ENCODE measurements around the gene MED13L. TPM values are rescaled to one million over a fixed set of nuclear protein-coding genes. Genes with fewer than 3 reads are reported as not detected.

The MED13L gene
- total RNA-seq, 1 experiment from 2014 or later, result 80.5 TPM

GRCh38 chr12:116288735-116289134 lies 11.2 kb upstream of the MED13L start (continued):
- TF ChIP-seq GTF2I (CRISPR knock-in tag; conservative IDR thresholded peaks at IDR 0.05), result no peak
- TF ChIP-seq JAZF1 (CRISPR knock-in tag; IDR thresholded peaks at IDR 0.05), result no peak

GRCh38 chr12:116287842-116288301 lies 10.4 kb upstream of the MED13L start:
- peaks cover 15% of the 10 kb centered on the region for H3K4me1 Mint-ChIP-seq
- DNase-seq (ENCODE audit: low spot score) (no peak), ATAC-seq (no peak)
- no peaks in the 10 kb centered on the region for H3K9me3 Mint-ChIP-seq
- H3K27me3 Mint-ChIP-seq (ENCODE audit: low read depth), result no peaks in the 10 kb centered on the region
- TF ChIP-seq ZNF121 (CRISPR knock-in tag; IDR thresholded peaks at IDR 0.05), result no peak
- no peak for TF ChIP-seq NFYB (CRISPR knock-in tag; conservative IDR thresholded peaks at IDR 0.05; ENCODE audit: low read depth)
- TF ChIP-seq PREB (CRISPR knock-in tag; IDR thresholded peaks at IDR 0.05; ENCODE audit: borderline replicate concordance), result no peak
- TF ChIP-seq FOXP1 (CRISPR knock-in tag; IDR thresholded peaks at IDR 0.05; ENCODE audit: borderline replicate concordance), result no peak
- no peak for TF ChIP-seq TEAD4 (CRISPR knock-in tag; IDR thresholded peaks at IDR 0.05)
- no peak for TF ChIP-seq ZBTB21 (CRISPR knock-in tag; IDR thresholded peaks at IDR 0.05; ENCODE audit: borderline replicate concordance)
- no peak for TF ChIP-seq ARID4B (CRISPR knock-in tag; IDR thresholded peaks at IDR 0.05; ENCODE audit: borderline replicate concordance)
- H3K4me3 Mint-ChIP-seq, result no peak overlapping the region
- ChIA-PET POLR2A (no interaction called here), CTCF (interaction anchor here (0.6 kb wide), 1 partner anchor 17 kb away, joined by 3 read pairs; no protein-coding TSS in a partner anchor)
- no peaks in the 10 kb centered on the region for H3K36me3 Mint-ChIP-seq
- no peak overlapping the region for H3K27ac Mint-ChIP-seq

GRCh38 chr12:116284396-116284795 lies 6.9 kb upstream of the MED13L start:
- H3K9me3 Mint-ChIP-seq, result no peaks in the 10 kb centered on the region
- CTCF ChIA-PET, result interaction anchor here (0.7 kb wide), 1 partner anchor 40 kb away, joined by 3 read pairs; no protein-coding TSS in a partner anchor

More at GRCh38 chr12:116284396-116284795, 6.9 kb upstream of the MED13L start:
- Mint-ChIP-seq H3K4me3 (no peak overlapping the region), H3K27me3 (ENCODE audit: low read depth) (no peaks in the 10 kb centered on the region), H3K27ac (peak overlapping the region; percentile 4; the same call in 1 of the 2 replicates), H3K36me3 (no peaks in the 10 kb centered on the region), H3K4me1 (peaks cover 37% of the 10 kb centered on the region)
- TF ChIP-seq AR (CRISPR knock-in tag; IDR thresholded peaks at IDR 0.05), result no peak
- TF ChIP-seq ATF1 (CRISPR knock-in tag; IDR thresholded peaks at IDR 0.05), result no peak
- no peak for TF ChIP-seq STAT6 (CRISPR knock-in tag; conservative IDR thresholded peaks at IDR 0.05; ENCODE audit: low read depth)
- no peak for TF ChIP-seq KAT7 (CRISPR knock-in tag; IDR thresholded peaks at IDR 0.05; ENCODE audit: borderline replicate concordance)
- TF ChIP-seq CTCF (IDR thresholded peaks at IDR 0.05), result no peak
- no peak for TF ChIP-seq E2F5 (CRISPR knock-in tag; IDR thresholded peaks at IDR 0.05)
- no peak for DNase-seq (ENCODE audit: low spot score)
- POLR2A ChIA-PET, result no interaction called here
- ATAC-seq, result no peak

All from WTC11 (cell line).